Suprapubic skin (tissue), 4 donors: Measurements from ENCODE around the gene GMPPB. TPM values are rescaled to one million over a fixed set of nuclear protein-coding genes. Genes with fewer than 3 reads are reported as not detected.
"Not testable (repeated sequence)": the region's sequence is repeated elsewhere in the genome, so short reads cannot be mapped to it uniquely, and the experiment has no call there.

Source experiments
- DNase-seq, 2 donors: peaks; one replicate each; pipeline ENCODE4 v3.0.0-alpha.2; 2019; ENCODE audit warnings: low spot score in 2 of 2
- H3K27ac ChIP-seq: fragments of 200-600 bp; sonication (generic); one replicate; pipeline ENCODE4 v1.5.1; 2019
- H3K27me3 ChIP-seq: fragments of 200-600 bp; sonication (generic); one replicate; pipeline ENCODE4 v1.5.1; 2019
- H3K36me3 ChIP-seq: fragments of 200-600 bp; sonication (generic); one replicate; pipeline ENCODE4 v1.5.1; 2019
- H3K4me1 ChIP-seq: fragments of 200-600 bp; sonication (generic); one replicate; pipeline ENCODE4 v1.5.1; 2019
- H3K4me3 ChIP-seq: fragments of 200-600 bp; sonication (generic); one replicate; pipeline ENCODE4 v1.5.1; 2019; ENCODE audit warnings: mild to moderate bottlenecking
- H3K9me3 ChIP-seq: fragments of 200-600 bp; sonication (generic); one replicate; pipeline ENCODE4 v1.5.1; 2019
- CTCF ChIP-seq, 2 donors: fragments of 200-600 bp in 1 of 2; fragments of 450-650 bp in 1 of 2; sonication (generic) in 1 of 2; IDR thresholded peaks; one replicate each; pipeline ENCODE4 v1.5.1; 2016 to 2019; ENCODE audit warnings: antibody characterized with exemption in 2 of 2, mild to moderate bottlenecking in 1 of 2, moderate library complexity in 1 of 2
- EP300 ChIP-seq: sonication (generic); formaldehyde crosslinking; IDR thresholded peaks from one replicate; pipeline ENCODE4 v1.6.1; 2017; ENCODE audit warnings: antibody characterized with exemption
- POLR2A ChIP-seq, 2 donors: fragments of 450-650 bp; IDR thresholded peaks; one replicate each; pipeline ENCODE4 v1.6.1; 2017; ENCODE audit warnings: antibody characterized with exemption in 2 of 2, mild to moderate bottlenecking in 2 of 2, moderate library complexity in 2 of 2
- POLR2AphosphoS5 ChIP-seq, 3 donors: sonication (generic); formaldehyde crosslinking; IDR thresholded peaks; one replicate each; pipeline ENCODE4 v1.6.1; 2017; ENCODE audit warnings: antibody characterized with exemption in 3 of 3
- WGBS: methylation state at CpG from one replicate; pipeline ENCODE4 v1.1.5; 2018; 5-methylcytosine and 5-hydroxymethylcytosine counted together
- total RNA-seq, 4 donors: library from RNA; depleted of rRNA; stranded (reverse); fragments of >200 nt; gene quantifications; one replicate each; pipeline ENCODE4 v1.1.0, GENCODE V29; 2016

The GMPPB gene
- total RNA-seq, 4 donors from 2014 or later, result 14.0 to 25.0 (median 17.3) TPM

DNA sequence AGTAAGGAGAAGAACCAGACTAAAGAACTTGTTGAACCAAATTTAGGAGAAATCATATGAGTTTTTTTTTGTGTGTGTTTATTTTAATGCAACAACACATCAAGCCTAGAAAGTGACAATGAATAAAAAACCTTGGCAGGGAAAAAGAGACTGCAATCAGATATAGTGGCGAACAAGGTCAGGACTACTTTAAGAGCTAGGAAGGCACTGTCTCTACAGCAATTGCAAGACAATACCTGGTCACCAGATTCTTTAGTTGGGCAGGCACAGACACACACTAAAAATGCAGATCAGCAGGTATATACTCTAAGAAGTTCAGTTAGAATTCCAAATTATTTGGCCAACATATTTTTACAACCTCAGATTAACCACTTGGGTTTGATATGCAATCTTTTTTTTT, 30.8 kb upstream of the GMPPB start:
- H3K4me3 ChIP-seq, result no peak overlapping the region
- WGBS, result 67% methylated on average over 1 of the region's 1 CpG
- H3K27me3 ChIP-seq, result no peaks in the 10 kb centered on the region
- H3K27ac ChIP-seq, result no peak overlapping the region
- DNase-seq, result no peak
- peaks cover 15% of the 10 kb centered on the region for H3K4me1 ChIP-seq
- H3K36me3 ChIP-seq, result no peaks in the 10 kb centered on the region
- TF ChIP-seq POLR2A (IDR thresholded peaks at IDR 0.05) (no peak), CTCF (IDR thresholded peaks at IDR 0.05) (no peak), EP300 (no peak), POLR2AphosphoS5 (IDR thresholded peaks at IDR 0.05) (no peak)
- H3K9me3 ChIP-seq, result no peaks in the 10 kb centered on the region

DNA sequence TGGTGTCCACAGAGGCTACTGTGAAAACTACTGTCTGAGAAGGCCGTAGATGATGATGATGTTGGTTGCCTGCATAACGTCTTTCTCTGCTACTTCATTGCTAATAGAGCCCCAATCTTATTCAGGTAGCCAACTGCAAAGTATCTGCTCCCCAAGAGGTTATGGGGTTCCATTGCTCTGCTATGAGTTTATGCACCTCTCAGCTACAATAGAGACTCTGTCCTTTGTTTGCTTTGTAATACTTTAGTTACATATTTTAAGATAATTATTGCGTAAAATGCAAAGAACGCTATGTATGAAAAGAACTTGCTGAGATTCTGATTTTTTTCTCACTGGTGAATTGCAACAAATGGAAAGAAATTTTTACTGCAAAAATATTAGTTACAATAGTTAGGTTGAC, 27.8 kb upstream of the GMPPB start:
- no peak for TF ChIP-seq CTCF (IDR thresholded peaks at IDR 0.05)
- TF ChIP-seq POLR2AphosphoS5 (IDR thresholded peaks at IDR 0.05), result no peak
- no peak for TF ChIP-seq POLR2A (IDR thresholded peaks at IDR 0.05)
- no peak for TF ChIP-seq EP300
- no peaks in the 10 kb centered on the region for H3K9me3 ChIP-seq
- H3K4me3 ChIP-seq, result no peak overlapping the region
- H3K4me1 ChIP-seq, result peaks cover 15% of the 10 kb centered on the region
- peaks cover 17% of the 10 kb centered on the region for H3K36me3 ChIP-seq
- H3K27ac ChIP-seq, result no peak overlapping the region
- no peak for DNase-seq
- no peaks in the 10 kb centered on the region for H3K27me3 ChIP-seq
- WGBS, result 96% methylated on average over 4 of the region's 4 CpGs

- no peak overlapping the region for H3K27ac ChIP-seq
- WGBS, result 97% methylated on average over 4 of the region's 4 CpGs
Measured at GRCh38 chr3:49750056-49750455, 26.3 kb upstream of the GMPPB start.

DNA sequence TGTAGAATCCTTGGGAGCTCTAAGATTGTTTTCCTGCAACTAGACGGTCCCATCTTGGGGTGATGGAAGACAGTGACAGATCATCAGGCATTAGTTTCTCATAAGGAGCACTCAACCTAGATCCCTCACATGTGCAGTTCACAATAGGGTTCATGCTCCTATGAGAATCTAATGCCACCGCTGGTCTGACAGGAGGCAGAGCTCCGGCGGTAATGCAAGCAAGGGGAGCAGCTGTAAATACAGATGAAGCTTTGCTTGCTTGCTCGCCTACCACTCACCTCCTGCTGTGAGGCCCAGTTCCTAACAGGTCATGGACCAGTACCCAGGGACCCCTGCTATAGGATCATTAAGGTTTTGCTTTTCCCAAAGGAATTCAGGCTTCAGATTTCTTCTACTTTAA, 25.1 kb upstream of the GMPPB start:
- WGBS, result 95% methylated on average over 5 of the region's 5 CpGs
- H3K9me3 ChIP-seq, H3K4me3 ChIP-seq, DNase-seq, H3K27me3 ChIP-seq, H3K4me1 ChIP-seq, H3K27ac ChIP-seq: not testable (repeated sequence)
- H3K36me3 ChIP-seq, result peaks cover 17% of the 10 kb centered on the region

More at GRCh38 chr3:49750056-49750455, 26.3 kb upstream of the GMPPB start:
- H3K36me3 ChIP-seq, result peaks cover 17% of the 10 kb centered on the region
- no peaks in the 10 kb centered on the region for H3K27me3 ChIP-seq
- H3K4me3 ChIP-seq, result no peak overlapping the region
- no peaks in the 10 kb centered on the region for H3K9me3 ChIP-seq
- H3K4me1 ChIP-seq, result peaks cover 11% of the 10 kb centered on the region
- no peak for DNase-seq
- TF ChIP-seq POLR2A (IDR thresholded peaks at IDR 0.05), result no peak
- no peak for TF ChIP-seq POLR2AphosphoS5 (IDR thresholded peaks at IDR 0.05)
- no peak for TF ChIP-seq CTCF (IDR thresholded peaks at IDR 0.05)
- TF ChIP-seq EP300, result no peak

DNA sequence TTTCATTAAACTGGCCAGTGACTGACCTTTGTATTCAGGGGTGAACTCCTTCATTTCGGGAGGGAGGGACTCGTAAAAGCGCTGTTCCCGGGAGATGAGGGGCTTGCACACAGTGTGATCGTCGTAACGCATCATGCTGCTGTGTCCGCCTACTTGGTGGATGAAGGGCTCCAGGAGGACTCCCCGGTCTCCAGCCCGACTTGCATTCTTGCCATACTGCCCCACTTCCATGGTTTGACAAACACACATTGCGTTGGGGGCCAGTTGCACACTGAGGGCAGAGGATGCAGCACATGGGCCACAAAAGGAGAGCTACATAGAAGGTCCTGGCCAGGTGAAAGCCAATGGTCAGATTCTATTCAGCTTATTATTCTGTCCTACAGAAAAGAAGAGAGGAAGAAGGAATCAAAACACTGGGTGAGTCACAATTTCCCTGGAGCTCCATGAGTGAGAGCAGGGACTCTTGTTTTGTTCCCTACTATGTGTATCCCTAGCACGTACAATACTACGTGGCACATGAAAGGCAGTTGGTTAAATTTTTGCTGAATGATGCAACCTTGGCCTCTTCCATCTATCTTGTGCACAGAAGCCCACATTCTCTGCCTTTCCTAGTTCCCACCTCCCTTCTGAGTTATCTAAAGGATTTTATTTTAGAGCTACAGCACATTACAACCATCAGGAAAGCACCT, 24.2 kb upstream of the GMPPB start:
- Histone ChIP-seq H3K27ac (no peak overlapping the region), H3K4me3 (no peak overlapping the region), H3K9me3 (no peaks in the 10 kb centered on the region), H3K4me1 (no peaks in the 10 kb centered on the region), H3K27me3 (no peaks in the 10 kb centered on the region), H3K36me3 (peaks cover 25% of the 10 kb centered on the region)
- TF ChIP-seq POLR2AphosphoS5 (IDR thresholded peaks at IDR 0.05) (no peak), EP300 (no peak)
- DNase-seq, result no peak
- WGBS, result 86% methylated on average over 13 of the region's 13 CpGs

DNA sequence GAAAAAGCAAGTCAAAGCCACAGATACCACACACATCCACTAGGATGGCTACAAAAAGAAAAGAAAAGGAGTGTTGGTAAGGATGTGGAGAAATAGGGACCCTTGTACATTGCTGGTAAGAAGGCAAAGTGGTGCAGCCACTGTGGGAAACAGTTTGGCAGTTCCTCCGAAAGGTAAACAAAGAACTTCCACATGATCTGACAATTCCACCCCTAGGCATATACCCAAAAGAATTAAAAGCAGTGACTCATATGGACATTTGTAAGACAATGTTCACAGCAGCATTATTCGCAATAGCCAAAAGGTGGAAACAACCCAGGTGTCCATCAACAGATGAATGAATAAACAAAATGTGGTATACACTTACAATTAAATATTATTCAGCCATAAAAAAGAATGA, 22.2 kb upstream of the GMPPB start:
- DNase-seq, result no peak
- 68% methylated on average over 2 of the region's 2 CpGs for WGBS
- H3K9me3 ChIP-seq, result no peaks in the 10 kb centered on the region
- no peak overlapping the region for H3K4me3 ChIP-seq
- H3K4me1 ChIP-seq, result no peaks in the 10 kb centered on the region
- no peak for TF ChIP-seq EP300
- no peak for TF ChIP-seq POLR2AphosphoS5 (IDR thresholded peaks at IDR 0.05)
- no peak for TF ChIP-seq POLR2A (IDR thresholded peaks at IDR 0.05)
- TF ChIP-seq CTCF (IDR thresholded peaks at IDR 0.05), result no peak
- no peaks in the 10 kb centered on the region for H3K27me3 ChIP-seq
- peaks cover 25% of the 10 kb centered on the region for H3K36me3 ChIP-seq
- no peak overlapping the region for H3K27ac ChIP-seq
